Caco-2 (cell line): ENCODE data around the gene TBC1D2B. TPM values are rescaled to one million over a fixed set of nuclear protein-coding genes. Genes with fewer than 3 reads are reported as not detected.
"Not testable (repeated sequence)": the region's sequence is repeated elsewhere in the genome, so short reads cannot be mapped to it uniquely, and the experiment has no call there.

Experiments
- BruUV-seq: library from RNA; stranded (reverse); fragments of 400-500 nt; replicated peaks from 2 replicates; lab custom pipeline; 2021; lab: Mats Ljungman, UMichigan
- CTCF ChIA-PET: fragments of 300-600 bp; sonication (Branson Sonifier 250); formaldehyde crosslinking; loops from one replicate; lab custom pipeline; 2022; ENCODE audit warnings: antibody characterized with exemption; lab: Charles Lee
- POLR2A ChIA-PET: fragments of 300-600 bp; sonication (Branson Sonifier 250); formaldehyde crosslinking; loops from one replicate; lab custom pipeline; 2022; ENCODE audit warnings: antibody characterized with exemption; lab: Charles Lee
- DNase-seq, 2 experiments: peaks; one replicate each; pipeline versions ENCODE4 v3.0.0 to v3.0.0-alpha.2; 2020 to 2022
- H3K27me3 ChIP-seq: replicated peaks from 2 replicates; pipeline ENCODE4 v1.6.0; 2011; ENCODE audit warnings: low read length; ENCODE audit not compliant: control insufficient read depth, insufficient read depth
- H3K36me3 ChIP-seq: 2 replicates; pipeline ENCODE4 v1.5.1; 2011; ENCODE audit warnings: low read length; ENCODE audit not compliant: control insufficient read depth, insufficient read depth
- H3K4me1 ChIP-seq: fragments of 250-450 bp; sonication (Bioruptor Pico); 2 replicates; pipeline ENCODE4 v1.5.1; 2020; ENCODE audit warnings: mild to moderate bottlenecking
- H3K4me3 ChIP-seq: 2 replicates; pipeline ENCODE4 v1.5.1; 2011; ENCODE audit warnings: low read depth, mild to moderate bottlenecking, control low read depth, low read length
- H3K9me3 ChIP-seq: fragments of 250-450 bp; sonication (Bioruptor Pico); 2 replicates; pipeline ENCODE4 v1.5.1; 2020; ENCODE audit warnings: mild to moderate bottlenecking, moderate library complexity
- H3K27ac Mint-ChIP-seq: one replicate; pipeline ENCODE4 v1.8.0; 2022; ENCODE audit warnings: mixed read lengths; ENCODE audit not compliant: unreplicated experiment
- H3K27me3 Mint-ChIP-seq: one replicate; pipeline ENCODE4 v1.8.0; 2022; ENCODE audit warnings: mixed read lengths; ENCODE audit not compliant: insufficient read depth, unreplicated experiment
- H3K36me3 Mint-ChIP-seq: one replicate; pipeline ENCODE4 v1.8.0; 2022; ENCODE audit warnings: mild to moderate bottlenecking, mixed read lengths; ENCODE audit not compliant: insufficient read depth, unreplicated experiment
- H3K4me1 Mint-ChIP-seq: one replicate; pipeline ENCODE4 v1.8.0; 2022; ENCODE audit warnings: low read depth, mixed read lengths; ENCODE audit not compliant: unreplicated experiment
- H3K4me3 Mint-ChIP-seq: one replicate; pipeline ENCODE4 v1.8.0; 2022; ENCODE audit warnings: mild to moderate bottlenecking, moderate library complexity, mixed read lengths; ENCODE audit not compliant: unreplicated experiment
- H3K9me3 Mint-ChIP-seq: one replicate; pipeline ENCODE4 v1.8.0; 2022; ENCODE audit warnings: mixed read lengths; ENCODE audit not compliant: unreplicated experiment
- CTCF ChIP-seq, 2 experiments: fragments of 200-600 bp in 1 of 2; IDR thresholded peaks; 1 replicate in 1 of 2; 2 replicates in 1 of 2; pipeline versions ENCODE4 v1.5.1 to v1.8.0; 2011 to 2022; ENCODE audit warnings: antibody characterized with exemption in 1 of 2, control low read depth in 1 of 2, inconsistent platforms in 1 of 2, low read depth in 1 of 2, low read length in 1 of 2, mild to moderate bottlenecking in 1 of 2, moderate library complexity in 1 of 2; ENCODE audit not compliant: insufficient read depth in 1 of 2, severe bottlenecking in 1 of 2, unreplicated experiment in 1 of 2
- intact Hi-C: fragments of 100-400 bp; cut with micrococcal nuclease; formaldehyde crosslinking; loops from one replicate; pipeline ENCODE4 v1.10.0; 2022; ENCODE audit not compliant: unreplicated experiment
- total RNA-seq: library from RNA; stranded (reverse); gene quantifications from 2 replicates; pipeline ENCODE4 v1.2.3, GENCODE V29; 2022

TBC1D2B gene
- total RNA-seq, 1 experiment from 2014 or later = 18.3 TPM

GRCh38 chr15:77975332-77976094, 102.0 kb downstream of the TBC1D2B start:
- intact Hi-C loops = no loop called here
- POLR2A ChIA-PET = no interaction called here

GRCh38 chr15:77974416-77975331, 102.8 kb downstream of the TBC1D2B start:
- CTCF ChIA-PET = interaction anchor here (0.6 kb wide), 1 partner anchor 9 kb away, joined by 3 read pairs; no protein-coding TSS in a partner anchor
- Mint-ChIP-seq H3K4me3 (no peak overlapping the region), H3K4me1 (no peaks in the 10 kb centered on the region), H3K27ac (no peak overlapping the region), H3K36me3 (no peaks in the 10 kb centered on the region), H3K27me3 (no peaks in the 10 kb centered on the region), H3K9me3 (no peaks in the 10 kb centered on the region)
- TF ChIP-seq CTCF (IDR thresholded peaks at IDR 0.05; ENCODE audit: insufficient read depth in 1 of 2, low read depth in 1 of 2, low read length in 1 of 2, severe bottlenecking in 1 of 2, unreplicated experiment in 1 of 2) = no peak
- no peak overlapping the region for H3K4me3 ChIP-seq
- intact Hi-C loops = no loop called here
- no peak for DNase-seq
- H3K4me1 ChIP-seq = no peaks in the 10 kb centered on the region
- no peaks in the 10 kb centered on the region for H3K27me3 ChIP-seq
- no peaks in the 10 kb centered on the region for H3K36me3 ChIP-seq
- no TSS peak for BruUV-seq
- POLR2A ChIA-PET = no interaction called here
- H3K9me3 ChIP-seq = no peaks in the 10 kb centered on the region

More at GRCh38 chr15:77975332-77976094, 102.0 kb downstream of the TBC1D2B start:
- Histone ChIP-seq H3K9me3 (no peaks in the 10 kb centered on the region), H3K4me1 (no peaks in the 10 kb centered on the region), H3K27me3 (no peaks in the 10 kb centered on the region), H3K4me3 (no peak overlapping the region), H3K36me3 (no peaks in the 10 kb centered on the region)
- no peaks in the 10 kb centered on the region for H3K9me3 Mint-ChIP-seq
- DNase-seq = no peak
- no TSS peak for BruUV-seq
- peaks cover 3% of the 10 kb centered on the region for H3K36me3 Mint-ChIP-seq
- CTCF ChIA-PET = no interaction called here
- no peak overlapping the region for H3K4me3 Mint-ChIP-seq
- H3K4me1 Mint-ChIP-seq = no peaks in the 10 kb centered on the region
- TF ChIP-seq CTCF (IDR thresholded peaks at IDR 0.05; ENCODE audit: insufficient read depth in 1 of 2, low read depth in 1 of 2, low read length in 1 of 2, severe bottlenecking in 1 of 2, unreplicated experiment in 1 of 2) = no peak
- H3K27me3 Mint-ChIP-seq = no peaks in the 10 kb centered on the region
- H3K27ac Mint-ChIP-seq = no peak overlapping the region

DNA sequence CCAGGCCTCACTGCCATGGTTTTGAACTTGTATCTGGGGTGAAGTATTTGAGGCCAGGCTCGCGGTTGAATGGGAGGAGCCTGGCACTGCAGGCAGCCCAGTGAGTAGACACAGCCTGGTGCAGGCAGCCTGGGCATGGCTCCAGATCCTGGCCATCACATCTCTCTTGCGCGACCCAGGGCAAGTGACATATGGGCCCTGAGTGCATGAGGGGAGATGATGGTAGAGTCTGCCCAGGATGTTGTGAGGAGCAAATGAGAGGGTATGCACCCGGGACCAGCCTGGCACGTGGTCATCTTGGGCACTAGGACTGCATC, 103.5 kb downstream of the TBC1D2B start:
- POLR2A ChIA-PET = no interaction called here
- no peak overlapping the region for H3K4me3 Mint-ChIP-seq
- DNase-seq = no peak
- no peaks in the 10 kb centered on the region for H3K9me3 ChIP-seq
- BruUV-seq = no TSS peak
- H3K4me1 ChIP-seq = no peaks in the 10 kb centered on the region
- CTCF ChIA-PET = no interaction called here
- H3K4me1 Mint-ChIP-seq = no peaks in the 10 kb centered on the region
- TF ChIP-seq CTCF (IDR thresholded peaks at IDR 0.05; ENCODE audit: insufficient read depth in 1 of 2, low read depth in 1 of 2, low read length in 1 of 2, severe bottlenecking in 1 of 2, unreplicated experiment in 1 of 2) = no peak
- no peaks in the 10 kb centered on the region for H3K36me3 ChIP-seq
- H3K9me3 Mint-ChIP-seq = peaks cover 5% of the 10 kb centered on the region
- no peak overlapping the region for H3K4me3 ChIP-seq
- H3K27me3 ChIP-seq = no peaks in the 10 kb centered on the region
- H3K36me3 Mint-ChIP-seq = no peaks in the 10 kb centered on the region
- no peak overlapping the region for H3K27ac Mint-ChIP-seq
- intact Hi-C loops = no loop called here
- peaks cover 2% of the 10 kb centered on the region for H3K27me3 Mint-ChIP-seq

DNA sequence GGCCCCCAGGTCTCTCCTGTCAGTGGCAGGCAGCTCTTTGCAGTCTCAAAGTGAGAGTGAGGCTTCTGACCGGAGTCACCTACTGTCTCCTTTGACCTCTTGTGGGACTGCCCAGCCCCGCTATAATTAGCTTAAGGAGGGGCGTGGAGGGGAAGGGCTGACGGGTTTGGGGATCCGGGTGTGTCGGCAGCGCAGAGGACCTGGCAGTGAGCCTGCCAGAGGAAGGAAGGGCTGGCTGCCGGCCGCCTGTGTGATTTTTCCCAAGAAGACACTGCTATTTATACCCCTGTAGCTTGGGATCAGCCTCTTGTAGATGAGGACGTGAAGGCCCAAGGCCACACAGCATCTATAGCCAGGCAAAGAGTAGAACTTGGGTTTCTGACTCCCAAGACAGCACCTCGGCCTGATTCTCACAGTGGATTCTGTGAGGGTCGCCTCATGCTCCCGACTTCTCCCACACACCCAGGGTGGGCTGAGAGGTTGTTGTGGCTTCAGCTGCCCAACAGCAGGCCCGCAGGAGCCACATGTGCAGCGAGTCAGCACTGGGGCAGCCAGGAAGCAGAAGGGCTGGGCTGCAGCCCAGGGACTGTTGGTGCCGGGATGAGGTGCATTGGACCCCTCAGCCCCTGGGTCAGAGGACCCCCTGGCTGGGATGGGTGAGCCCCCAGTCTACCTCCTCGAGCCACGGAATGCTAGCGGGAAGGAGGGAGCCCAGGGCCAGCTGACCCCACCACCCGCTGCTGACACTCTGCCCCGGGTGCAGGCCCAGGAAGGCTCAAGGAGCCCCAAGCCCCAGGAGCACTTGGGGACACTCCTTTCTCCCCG, 104.0 kb downstream of the TBC1D2B start:
- intact Hi-C loops, BruUV-seq, H3K4me3 ChIP-seq, H3K4me3 Mint-ChIP-seq, H3K36me3 ChIP-seq, H3K27me3 Mint-ChIP-seq, CTCF ChIA-PET, H3K27ac Mint-ChIP-seq, H3K27me3 ChIP-seq, H3K4me1 ChIP-seq, H3K9me3 ChIP-seq, H3K36me3 Mint-ChIP-seq, POLR2A ChIA-PET, H3K4me1 Mint-ChIP-seq, DNase-seq: not testable (repeated sequence)
- H3K9me3 Mint-ChIP-seq = peaks cover 11% of the 10 kb centered on the region
